Right ventricle myocardium superior (tissue), 1 donor: ENCODE data around the gene GAB4. TPM values are rescaled to one million over a fixed set of nuclear protein-coding genes. Genes with fewer than 3 reads are reported as not detected.
"Not testable (repeated sequence)": the region's sequence is repeated elsewhere in the genome, so short reads cannot be mapped to it uniquely, and the experiment has no call there.

ENCODE experiments used
- ATAC-seq: fragments of 200-7000 bp; cut with Tn5 transposase; one replicate; pipeline ENCODE4 v1.9.1; 2020; ENCODE audit warnings: mild to moderate bottlenecking; ENCODE audit not compliant: poor library complexity
- DNase-seq: peaks from one replicate; pipeline ENCODE4 v3.0.0-alpha.2; 2020
- intact Hi-C: fragments of 100-400 bp; cut with DNase I; formaldehyde crosslinking; loops from one replicate; pipeline ENCODE4 v1.11.2; 2022
- total RNA-seq: library from RNA; stranded (reverse); fragmentation: NEBNext Ultra II Directional; extraction: Animal tissue kit (Norgen Biotek cat#: 25700); gene quantifications from one replicate; pipeline ENCODE4 v1.2.1, GENCODE V29; 2021
- donor health status: DM: no; HTN: yes; CAD: no; lungs with severe emphysema.

The GAB4 gene
- total RNA-seq, 1 donor from 2014 or later = not detected

DNA sequence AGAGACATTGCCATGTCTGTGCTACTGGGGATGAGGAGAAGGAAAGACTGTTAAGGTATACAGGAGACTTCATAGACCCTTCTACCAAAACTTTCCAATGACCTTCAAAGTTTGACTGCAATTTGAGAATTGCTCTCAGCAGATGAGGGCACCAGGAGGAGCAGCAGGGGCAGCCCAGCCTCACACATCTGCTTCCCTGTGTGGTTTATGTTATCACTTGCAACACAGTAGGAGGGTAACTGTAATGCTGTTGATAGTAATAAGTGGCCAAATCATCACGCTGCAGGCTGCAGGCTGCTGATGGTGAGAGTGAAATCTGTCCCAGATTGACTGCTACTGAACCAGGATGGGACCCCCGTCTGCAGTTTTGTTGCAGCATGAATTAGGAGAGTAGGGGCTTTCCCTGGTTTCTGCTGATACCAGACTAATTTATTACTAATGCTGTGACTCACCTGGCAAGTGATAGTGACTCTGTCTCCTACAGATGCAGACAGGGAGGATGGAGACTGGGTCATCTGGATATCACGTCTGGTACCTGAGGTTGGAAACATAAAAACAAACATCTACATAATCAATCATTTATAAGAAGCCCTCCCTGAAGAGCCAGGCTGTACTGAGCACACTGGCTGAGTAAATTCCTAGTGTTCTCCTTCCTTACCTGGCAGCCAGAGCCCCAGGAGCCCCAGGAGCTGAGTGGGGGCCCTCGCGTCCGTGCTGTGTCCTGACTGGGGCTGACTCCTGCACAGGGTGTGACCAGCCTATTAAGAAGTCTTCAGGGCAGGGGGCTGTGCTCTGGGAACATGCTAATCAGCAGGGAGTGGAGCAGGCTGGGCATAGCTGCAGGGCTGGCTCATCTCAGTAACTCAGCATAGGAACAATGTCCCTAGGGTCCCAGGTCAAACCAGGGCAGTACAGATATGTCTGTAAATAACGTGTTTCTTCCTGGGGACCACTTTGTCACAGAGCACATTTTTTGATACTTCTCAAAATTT lies 74.4 kb downstream of the GAB4 start:
- DNase-seq (no peak), ATAC-seq (no peak)
- intact Hi-C loops = no loop called here

DNA sequence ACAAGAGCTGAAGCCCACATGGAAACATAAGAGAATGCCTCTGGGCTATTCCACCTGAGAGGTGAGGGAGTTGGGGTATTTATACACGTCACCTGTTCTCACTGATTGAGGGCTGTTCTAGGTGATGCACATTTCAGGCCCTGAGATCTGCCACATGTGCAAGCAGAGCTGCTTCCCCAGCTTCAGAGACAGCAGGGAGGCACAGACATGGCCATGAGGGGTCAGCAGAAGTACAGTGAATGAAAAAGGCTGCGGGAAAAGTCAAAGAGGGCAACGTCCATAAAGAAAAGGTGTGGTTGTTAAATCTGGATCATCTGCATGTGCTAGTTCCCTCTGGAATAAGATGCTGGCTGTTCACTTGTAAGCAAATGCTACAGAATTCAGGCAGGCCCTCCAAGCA lies 75.4 kb downstream of the GAB4 start:
- ATAC-seq (peak; percentile 36), DNase-seq (no peak)
- intact Hi-C loops = no loop called here

DNA sequence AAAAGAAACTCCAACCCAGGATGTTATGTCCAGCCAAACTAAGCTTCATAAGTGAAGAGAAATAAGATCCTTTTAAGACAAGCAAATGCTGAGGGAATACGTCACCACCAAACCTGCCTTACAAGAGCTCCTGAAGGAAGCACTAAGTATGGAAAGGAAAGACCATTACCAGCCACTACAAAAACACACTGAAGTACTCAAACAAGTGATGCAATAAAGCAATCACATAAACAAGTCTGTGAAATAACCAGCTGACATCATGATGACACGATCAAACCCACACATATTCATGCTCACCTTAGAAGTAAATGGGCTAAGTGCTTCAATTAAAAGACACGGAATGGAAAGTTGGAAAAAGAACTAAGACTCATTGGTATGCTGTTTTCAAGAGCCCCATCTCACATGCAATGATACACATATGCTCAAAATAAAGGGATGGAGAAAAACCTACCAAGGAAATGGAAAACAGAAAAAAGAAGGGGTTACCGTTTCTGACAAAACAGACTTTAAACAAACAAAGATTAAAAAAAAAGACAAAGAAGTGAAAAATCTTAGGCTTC lies 82.5 kb downstream of the GAB4 start:
- intact Hi-C loops = no loop called here
- ATAC-seq = no peak
- DNase-seq = no peak

DNA sequence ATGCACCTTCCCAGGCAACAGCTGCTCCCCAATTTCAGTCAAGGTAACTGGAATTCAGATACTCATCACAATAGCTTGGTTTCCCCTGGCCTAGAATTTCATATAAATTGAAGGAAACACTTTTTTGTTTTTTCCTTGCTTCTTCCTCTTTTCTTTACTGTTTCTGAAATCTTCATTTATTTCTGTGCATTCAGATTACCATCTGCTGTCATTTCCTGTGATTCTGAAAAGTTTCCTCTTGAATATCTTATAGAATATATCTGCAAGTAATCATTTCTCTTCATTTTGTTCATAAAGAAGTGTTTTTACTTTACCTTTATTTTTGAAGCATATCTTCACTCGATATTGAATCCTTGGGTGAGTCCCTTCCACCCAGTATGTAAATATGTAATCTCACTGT lies 85.3 kb downstream of the GAB4 start:
- no peak for ATAC-seq
- intact Hi-C loops = loop anchor here (5.0 kb wide), 1 partner anchor 135 kb away; no protein-coding TSS in a partner anchor

DNA sequence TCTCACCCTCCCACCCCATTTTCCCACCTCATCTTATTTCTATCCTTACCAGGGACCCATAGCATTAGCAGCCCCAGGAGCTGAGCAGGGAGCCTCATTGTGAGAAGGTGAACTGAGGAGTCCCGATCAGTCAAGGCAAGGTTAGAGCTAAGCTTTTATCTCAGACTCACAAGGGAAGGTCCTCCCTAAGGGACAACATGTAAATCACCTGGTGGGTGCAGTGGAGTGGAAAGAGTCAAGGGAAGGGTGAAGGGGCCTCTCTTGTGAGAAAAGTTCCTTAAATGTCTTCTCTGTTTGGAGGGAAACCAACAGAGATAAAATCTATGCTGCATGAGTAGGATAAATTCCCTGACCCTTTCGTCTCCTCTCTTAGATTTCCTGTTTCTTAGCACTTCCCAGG lies 85.9 kb downstream of the GAB4 start:
- ATAC-seq = no peak
- intact Hi-C loops = loop anchor here (5.0 kb wide), 1 partner anchor 135 kb away; no protein-coding TSS in a partner anchor
- no peak for DNase-seq

More for the DNA sequence above, 85.3 kb downstream of the GAB4 start:
- DNase-seq = no peak

DNA sequence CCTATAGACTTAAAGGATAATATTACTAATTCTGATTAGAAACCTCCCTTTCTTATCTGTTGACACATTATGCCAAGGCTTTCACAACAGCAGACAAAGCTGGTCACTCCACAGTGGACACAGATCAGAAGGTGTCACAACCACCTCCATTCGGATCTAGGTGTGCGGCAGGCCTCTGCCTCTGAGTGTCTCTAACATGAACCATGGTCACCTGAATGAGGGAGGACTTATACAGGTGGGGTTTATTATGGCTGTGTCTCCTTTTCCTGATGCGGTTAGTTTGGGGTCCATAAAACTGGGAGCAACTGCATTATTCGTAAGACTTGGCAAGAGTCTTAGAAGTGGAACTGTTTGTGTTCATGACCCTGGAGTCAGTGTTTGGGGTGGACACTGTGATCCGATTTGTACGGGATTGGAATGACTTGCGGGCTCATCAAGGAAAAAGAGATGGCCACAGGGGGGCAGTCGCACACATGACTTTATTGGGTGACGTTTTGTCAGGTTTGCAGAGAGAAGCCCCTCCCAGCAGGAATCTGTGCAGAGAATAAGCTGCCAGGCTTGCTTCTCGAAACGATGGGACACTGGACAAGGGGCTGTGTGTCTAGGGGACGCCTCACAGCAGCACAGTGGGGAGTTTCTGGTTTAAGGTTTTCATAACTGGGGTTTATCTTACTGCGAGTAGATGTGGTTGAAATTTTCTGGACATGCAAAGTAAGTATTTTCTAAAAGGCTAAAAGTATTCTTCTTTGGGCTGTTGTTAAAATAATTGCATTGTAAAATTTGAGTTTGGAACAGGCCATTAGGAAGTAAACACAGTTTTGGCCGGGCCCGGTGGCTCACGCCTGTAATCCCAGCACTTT lies 90.6 kb downstream of the GAB4 start:
- intact Hi-C loops = no loop called here
- DNase-seq (peak; percentile 77), ATAC-seq (peak; percentile 74)

DNA sequence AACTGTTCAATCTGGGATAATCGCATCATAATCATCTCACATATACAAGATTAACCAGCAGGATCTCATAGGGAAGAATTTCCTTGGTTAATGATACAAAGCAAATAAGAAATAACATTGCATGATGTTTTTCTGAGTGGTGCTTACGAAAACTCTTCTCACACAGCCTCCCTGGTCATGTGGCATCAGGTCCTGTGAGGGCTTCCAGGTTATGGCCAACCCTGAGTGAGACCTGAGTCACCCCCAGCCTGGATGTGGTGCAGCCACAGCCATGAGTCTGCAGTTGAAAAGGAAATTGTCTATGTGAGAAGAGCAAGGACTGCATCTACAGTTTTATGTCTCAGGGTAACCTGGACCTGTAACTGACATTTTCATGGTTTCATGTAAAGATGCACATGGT lies 92.3 kb downstream of the GAB4 start:
- intact Hi-C loops = no loop called here
- ATAC-seq (no peak), DNase-seq (no peak)

DNA sequence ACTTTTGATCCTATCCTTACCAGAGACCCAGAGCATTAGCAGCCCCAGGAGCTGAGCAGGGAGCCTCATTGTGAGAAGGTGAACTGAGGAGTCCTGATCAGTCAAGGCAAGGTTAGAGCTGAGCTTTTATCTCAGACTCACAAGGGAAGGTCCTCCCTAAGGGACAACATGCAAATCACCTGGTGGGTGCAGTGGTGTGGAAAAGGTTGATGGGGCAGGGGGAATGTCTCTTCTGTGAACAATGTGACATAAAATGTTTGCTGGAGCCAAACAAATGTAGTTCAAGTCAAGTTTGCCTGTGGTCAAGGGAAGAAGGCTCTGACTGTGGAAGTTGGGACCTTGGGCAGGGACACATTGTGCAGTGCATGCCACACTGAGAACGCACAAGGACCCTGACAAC lies 93.1 kb downstream of the GAB4 start:
- ATAC-seq, intact Hi-C loops, DNase-seq: not testable (repeated sequence)

DNA sequence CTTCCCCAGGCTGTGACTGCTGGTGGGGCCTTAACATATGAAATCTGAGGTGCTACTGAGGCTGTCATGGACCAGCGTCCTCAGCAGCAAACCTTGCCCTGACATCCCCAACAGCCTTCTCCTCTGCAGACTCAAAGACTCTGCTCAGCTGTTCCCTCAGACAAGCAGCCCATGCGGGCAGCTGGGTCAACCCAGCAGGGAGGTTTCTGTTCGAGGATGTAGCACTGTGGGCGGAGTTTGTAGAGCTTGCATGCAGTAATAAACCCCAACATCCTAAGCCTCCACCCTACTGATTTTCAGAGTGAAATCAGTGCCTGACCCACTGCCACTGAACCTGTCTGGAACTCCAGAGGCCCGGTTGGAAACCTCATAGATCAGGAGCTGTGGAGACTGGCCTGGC lies 94.0 kb downstream of the GAB4 start:
- intact Hi-C loops = no loop called here
- ATAC-seq (no peak), DNase-seq (no peak)

DNA sequence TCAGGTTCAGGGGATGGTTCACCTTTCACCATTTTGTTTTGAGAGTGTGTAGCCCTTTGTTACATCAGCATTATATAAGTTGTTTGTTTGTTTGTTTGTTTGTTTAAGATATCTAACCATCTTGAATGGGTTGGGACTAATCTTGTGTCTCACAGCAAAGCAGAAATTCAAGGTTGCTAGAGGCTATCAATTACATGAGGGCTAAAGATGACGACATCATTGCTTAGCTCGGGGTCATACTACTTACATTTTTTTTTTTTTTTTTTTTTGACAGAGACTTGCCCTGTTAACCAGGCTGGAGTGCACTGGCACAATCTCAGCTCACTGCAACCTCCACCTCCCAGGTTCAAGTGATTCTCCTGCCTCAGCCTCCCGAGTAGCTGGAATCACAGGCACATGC lies 95.7 kb downstream of the GAB4 start:
- intact Hi-C loops = no loop called here
- DNase-seq = no peak
- ATAC-seq = no peak

Other genes starting within 250 kb of the GAB4 start
- gene XKR3, start 182.8 kb downstream of the GAB4 start, total RNA-seq = not detected
- 7.5 TPM for gene IL17RA, start 76.8 kb upstream of the GAB4 start, total RNA-seq
- gene TMEM121B, start 113.1 kb upstream of the GAB4 start, total RNA-seq = 1.9 TPM
- gene HDHD5, start 151.1 kb upstream of the GAB4 start, total RNA-seq = 59.8 TPM
- gene ADA2, start 211.2 kb upstream of the GAB4 start, total RNA-seq = 40.1 TPM